Nucleus accumbens (tissue), 56 donors: ENCODE measurements around the gene DGUOK.
"Not testable (repeated sequence)": the region's sequence is repeated elsewhere in the genome, so short reads cannot be mapped to it uniquely, and the experiment has no call there.

Experiments used
- DNase-seq, 56 donors: peaks; one replicate each; lab custom pipeline; 2025; lab: John Stamatoyannopoulos, UW

DGUOK gene

DNA sequence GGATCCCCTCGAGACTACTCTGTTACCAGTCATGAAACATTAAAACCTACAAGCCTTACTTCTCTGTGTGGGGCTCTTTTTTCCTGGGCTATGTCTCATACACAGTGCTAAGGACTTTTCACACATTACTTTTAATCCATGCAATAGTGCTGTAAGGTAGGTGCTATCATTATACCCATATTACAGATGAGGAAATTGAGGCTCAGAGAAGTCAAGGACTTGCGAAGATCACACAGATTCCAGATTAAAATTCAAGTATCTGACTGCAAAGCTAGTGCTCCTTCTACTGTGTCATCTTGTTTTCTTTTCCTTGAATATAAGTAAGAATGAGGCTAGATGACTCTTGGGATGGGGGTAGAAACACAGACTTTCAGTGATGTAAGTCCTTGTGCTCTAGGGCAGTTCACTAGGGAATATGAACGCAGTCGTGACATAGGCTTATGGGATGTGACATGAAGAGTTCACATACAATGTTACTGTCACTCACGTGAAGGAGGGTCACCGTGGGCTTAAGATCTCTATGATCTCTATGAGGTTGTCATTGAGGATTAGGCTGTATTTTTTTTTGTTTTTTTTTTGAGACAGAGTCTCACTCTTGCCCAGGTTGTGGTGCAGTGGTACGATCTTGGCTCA lies 7.0 kb upstream of the DGUOK start:
- DNase-seq: no peak

DNA sequence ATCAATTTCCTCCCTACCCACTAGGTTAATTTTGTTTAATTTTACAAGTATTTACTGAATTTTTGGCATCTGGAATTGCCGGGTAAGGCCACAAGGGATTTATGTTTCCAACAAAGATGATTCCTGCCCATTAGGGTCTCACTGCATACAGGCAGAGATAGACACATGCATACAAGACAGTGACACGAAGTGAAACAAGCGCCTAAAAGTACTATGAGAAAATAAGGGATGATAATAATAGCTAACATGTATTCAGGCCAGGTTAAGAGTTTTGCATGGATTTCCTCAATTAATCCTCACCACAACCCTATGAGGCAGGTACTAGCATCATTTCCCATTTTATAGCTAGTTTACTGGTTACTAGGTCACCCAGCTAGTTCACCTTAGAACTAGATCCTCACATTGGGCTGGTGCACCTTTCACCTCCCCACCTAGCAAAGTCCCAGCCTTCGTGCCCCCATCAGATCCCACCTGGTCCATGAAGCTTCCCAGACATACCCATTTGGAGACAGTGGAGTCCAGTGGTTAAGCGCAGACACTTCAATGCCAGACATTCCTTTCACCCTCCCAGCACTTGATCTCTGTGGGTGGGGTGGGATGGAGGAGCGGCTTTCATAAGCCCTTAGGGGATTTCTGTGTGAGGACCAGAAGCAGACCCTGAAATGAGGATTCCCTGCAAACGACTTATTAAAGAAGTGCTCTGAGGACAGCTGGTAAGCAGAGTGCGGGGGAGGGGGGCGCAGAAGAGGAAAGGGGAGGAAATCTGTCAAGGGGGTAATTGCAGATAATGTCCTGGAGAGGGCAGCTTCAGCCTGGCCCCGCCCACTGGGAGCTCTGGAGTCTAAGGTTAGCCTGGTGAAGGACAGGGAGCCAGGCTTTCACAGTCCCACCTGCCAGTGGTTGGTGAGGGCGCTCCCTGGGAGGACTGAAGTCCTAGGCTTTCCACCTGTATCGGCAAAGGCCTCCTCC lies 5.8 kb upstream of the DGUOK start:
- no peak for DNase-seq

DNA sequence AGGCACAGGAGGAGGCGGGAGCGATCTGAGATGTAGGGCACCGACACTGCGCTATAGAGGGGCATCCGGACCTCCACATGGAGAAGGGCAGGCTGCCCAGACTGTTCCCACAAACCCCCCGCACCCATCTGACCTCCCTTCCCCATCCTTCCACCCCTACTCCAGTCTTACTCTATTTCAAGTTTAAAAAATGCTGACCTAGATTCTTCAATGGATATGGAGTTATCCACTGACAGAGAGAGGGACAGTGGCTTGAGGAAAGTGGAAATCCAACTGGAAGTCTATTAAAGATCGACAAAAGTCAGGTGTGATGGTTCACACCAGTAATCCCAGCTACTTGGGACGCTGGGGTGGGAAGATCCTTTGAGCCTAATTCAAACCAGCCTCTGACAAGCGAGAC lies 5.1 kb upstream of the DGUOK start:
- no peak for DNase-seq

DNA sequence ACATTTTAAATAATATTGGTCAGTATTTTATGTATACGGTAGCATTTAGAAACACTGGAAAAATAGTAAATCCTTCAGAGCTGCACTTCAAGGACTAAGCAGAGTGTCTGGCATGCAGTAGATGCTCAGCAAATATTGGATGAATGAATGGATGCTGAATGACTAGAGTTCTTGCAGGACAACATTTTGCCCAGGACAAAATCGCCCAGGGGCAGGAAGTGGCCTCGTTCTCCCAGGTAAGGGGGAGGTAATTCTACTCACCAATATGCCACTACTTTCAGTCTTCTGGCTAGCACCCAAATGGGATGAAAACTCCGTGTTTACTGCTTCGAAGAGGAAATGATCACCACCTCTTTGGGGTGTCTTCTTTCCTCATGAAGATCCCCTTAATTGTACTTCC lies 4.0 kb upstream of the DGUOK start:
- DNase-seq: no peak

DNA sequence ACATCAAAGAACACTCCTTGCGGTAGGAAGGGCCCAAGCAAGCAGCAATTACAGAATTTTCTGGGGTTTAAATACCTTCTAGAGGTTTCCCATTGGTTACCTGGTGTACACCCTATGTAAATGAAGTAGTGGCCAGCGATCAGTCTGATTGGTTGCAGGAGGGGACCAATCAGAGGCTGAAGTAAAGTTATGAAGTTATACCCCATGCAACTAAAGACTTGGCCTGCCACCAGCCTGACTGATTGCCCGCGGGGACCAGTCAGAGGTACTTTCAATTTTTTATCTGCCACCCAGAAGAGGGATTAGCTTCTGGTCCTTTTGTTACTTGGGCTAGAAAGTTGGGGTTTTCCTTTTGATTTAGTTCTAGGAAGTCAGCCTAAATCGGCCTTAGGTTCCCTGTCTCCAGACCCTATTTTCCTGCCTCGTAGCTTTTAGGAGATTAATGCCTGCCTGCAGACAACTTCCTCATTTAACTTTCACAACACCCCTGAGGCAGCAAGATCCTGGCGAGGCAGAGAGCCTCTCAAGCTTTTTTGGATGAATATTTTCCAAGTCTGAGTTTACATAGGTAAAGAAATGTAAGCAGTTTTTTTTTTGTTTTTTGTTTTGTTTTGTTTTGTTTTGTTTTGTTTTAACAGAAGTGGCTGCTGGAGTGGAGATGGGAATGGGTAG lies 1.5 kb upstream of the DGUOK start:
- no peak for DNase-seq

DNA sequence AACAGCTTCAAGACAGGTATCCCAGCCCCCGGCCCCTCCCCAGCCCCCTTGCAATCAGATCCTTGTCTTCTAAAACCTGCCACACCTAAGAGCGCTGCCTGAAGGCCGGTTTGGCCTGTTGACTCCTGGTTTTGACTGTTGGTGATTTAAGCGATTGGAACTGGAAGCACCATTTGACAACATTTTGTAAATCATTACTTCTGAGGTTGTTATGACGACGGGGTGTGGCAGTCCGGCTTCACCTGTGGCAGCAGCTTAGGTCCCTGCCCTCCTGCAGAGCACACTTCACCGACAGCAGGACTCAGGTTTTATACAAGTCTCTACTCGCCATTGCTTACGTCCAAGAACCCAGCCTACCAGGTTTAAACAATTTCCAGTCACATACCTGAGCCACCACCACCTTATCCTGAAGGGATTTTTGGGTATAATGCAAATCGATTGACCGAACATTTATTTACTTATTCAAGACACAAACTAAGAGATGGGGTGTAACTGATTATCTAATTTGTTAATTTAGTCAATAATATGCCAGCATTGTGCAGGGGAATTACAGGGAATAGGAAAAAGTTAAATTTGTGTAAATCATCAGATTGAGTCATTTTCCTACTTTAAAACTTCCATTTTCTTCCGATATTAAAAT lies 707 bp upstream of the DGUOK start:
- DNase-seq: no peak

DNA sequence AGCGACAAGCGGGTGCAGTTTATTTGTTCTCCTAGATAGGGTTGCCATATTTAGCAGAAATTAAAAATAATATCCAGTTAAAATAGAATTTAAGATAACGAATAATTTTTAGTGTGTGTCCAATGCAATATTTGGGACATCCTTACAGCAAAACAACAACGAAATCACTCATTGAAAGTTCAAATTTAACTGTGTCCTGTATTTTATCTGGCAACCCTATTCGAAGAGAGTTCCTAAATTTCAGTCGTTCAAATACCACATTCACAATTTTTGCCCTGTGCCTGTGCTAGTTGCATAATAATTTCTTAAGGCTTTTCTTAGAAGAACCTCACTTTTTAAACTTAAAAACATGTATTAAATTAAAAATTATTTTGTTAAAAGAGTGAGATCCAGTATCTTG lies 664 bp downstream of the DGUOK start:
- no peak for DNase-seq

DNA sequence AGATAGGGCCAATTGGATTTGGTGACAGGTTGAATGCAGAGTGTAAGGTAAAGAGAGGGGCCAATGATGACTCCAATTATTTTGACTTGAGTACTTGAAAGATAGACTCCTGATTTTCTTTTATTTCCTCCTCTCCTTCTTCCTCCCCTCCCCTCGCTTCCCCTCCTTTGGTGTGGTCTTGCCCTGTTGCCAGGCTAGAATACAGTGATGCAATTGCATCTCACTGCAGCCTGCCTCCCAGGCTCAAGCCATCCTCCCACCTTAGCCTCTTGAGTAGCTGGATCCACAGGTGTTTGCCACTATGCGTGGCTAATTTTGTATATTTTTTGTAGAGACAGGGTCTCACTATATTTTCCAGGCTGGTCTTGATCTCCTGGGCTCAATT lies 2.3 kb downstream of the DGUOK start:
- no peak for DNase-seq

DNA sequence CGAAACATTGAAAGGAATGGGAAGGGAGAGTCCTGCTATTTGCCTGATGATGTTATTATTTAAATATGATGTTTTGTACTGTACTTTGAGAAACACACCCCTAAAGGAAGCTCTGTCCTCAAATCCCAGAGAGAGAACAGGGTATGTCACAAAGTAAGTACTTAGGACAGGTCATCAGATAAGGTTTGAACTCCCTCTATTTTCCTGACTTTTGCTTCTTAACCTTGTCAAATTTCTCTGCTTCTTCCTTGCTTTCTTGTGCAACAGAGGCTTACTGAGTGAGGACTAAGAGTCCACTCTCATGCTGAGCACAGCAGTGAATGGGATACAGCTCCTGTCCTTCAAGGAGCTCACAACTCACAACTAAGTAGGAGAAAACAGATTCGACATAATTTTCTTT lies 3.7 kb downstream of the DGUOK start:
- no peak for DNase-seq

DNA sequence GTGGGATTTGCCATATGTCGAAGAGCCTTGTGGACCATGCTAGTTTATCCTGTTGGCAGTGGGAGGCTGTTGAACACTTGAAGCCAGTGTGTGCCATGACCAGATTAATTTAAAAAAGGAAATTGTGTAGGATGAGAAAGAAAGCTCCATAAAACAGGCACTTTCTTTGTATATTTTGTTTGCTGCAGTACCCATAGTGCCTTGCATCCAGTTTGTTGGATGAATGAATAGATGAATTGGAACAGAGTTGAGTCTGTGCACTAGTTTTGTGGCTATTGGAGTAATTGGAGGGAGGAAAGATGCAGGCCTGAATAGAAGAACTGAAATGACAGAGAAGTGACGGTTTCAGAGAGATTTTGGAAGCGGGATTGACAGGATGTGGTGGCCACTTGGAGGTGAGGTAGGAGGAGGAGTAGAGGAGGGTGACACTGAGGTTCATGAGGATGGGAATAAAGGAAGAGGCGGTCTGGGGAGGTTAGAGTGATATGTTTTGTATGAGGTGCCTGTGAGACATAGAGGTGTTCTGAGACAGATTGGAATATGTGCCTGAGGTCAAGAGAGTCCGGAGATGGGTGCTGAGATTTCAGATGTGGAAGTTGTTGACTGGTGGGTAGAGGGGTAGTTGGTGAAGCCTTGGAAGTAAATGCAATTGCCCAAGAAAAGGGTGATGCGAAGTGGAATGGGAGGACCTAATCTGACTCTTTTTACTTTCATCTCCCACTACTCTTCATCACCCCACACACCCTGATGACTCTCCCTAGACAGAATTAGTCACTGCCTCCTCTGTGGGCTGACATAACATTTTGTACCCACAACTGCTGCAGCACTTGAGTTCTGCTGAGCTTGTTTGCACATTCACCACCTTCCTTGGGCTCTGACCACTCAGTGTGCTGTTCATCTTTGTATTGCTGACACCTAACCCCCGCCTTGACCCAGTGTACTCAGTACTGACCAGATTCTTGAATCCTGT lies 5.1 kb downstream of the DGUOK start:
- DNase-seq: peak in 18 of 56 donors; percentile 8 to 55 (median 31)

DNA sequence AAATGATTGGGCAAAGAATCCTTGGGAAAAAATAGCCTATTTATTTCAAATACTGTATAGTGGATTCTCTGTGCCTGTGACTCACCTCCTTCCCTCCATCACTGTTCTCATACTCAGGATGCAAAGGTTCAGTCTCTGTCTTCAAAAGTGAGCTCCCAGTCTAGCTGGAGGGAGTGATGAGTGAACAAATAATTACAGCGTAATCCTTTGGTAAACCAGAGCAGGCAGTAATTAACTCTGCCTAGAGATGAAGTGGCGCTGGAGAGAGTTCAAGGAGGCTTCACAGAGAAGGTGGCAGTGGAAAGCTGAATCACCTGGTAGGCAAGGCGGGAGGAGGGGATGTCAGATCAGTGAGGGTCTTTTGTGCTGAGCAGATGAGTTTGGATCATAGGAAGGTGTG lies 6.5 kb downstream of the DGUOK start:
- DNase-seq: peak in 9 of 56 donors; percentile 8 to 51 (median 19)

DNA sequence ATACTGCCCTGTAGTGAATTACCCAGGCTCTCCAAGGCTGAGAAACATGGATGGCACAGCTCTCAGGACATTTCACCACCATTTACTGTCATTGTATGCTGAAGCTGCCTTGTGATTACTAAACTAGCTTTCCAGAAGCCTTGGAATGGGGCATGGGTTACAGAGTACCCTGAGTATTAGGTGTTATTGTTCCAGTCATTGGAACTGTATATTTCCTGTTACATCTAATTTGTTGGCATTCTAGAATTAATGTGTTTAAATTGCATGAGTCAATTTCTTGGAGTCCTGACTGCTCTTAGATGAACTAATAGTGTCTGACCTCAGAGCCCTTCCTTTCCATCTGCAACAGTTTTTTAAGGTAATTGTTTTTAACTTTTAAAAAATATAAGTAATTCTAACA lies 9.0 kb downstream of the DGUOK start:
- DNase-seq: no peak

DNA sequence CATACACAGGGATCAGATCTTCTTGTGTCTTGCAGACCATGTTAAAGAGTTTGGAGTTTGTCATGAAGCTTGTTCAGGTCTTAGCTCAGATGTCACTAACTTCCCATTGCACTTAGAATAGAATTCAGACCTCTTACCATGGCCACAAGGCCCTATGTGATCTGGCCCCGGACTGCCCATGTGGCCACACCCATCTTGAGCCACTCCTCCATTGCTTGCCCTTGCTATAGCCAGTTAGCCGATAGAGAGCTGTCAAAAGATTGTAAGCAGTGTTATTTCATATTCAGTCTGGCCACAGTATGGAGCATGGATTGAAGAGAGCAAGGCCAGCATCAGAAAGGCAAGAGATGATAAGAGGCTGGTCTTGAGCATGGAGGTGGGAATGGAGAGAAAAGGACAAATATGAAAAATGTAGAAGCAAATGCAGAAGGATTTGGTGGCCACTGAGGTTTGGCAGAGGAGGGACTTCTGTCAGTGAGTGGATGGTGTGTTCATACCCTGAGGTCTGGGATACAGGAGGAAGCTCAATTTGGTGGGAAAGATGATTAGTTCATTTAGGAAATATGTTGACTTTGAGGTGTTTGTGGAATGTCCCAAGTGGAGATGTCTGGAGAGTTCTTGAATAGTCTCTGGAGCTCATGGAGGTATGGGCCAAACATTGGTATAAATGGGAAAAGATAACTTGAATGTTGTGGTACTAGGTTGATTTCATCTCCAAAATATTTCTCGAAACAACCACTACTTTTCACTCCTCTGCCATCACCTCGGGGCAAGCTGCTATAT lies 10.6 kb downstream of the DGUOK start:
- no peak for DNase-seq

DNA sequence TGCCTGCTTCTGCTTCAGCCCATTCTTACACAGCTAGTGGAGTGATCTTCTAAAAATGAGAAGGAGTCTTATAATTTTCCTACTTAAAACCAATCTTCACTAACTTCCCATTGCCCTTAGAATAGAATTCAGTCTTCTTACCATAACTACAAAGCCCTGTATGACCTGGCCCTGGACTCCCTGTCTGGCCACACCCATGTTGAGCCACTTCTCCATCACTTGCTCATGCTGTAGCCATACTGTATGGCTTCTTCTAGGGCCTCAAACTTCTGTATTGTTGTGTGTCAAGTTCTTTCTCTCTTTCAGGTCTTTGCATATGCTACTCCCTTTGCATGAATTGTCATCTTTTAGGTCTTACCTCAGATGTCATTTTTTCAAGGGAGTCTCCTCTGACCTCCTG lies 11.2 kb downstream of the DGUOK start:
- DNase-seq: no peak

DNA sequence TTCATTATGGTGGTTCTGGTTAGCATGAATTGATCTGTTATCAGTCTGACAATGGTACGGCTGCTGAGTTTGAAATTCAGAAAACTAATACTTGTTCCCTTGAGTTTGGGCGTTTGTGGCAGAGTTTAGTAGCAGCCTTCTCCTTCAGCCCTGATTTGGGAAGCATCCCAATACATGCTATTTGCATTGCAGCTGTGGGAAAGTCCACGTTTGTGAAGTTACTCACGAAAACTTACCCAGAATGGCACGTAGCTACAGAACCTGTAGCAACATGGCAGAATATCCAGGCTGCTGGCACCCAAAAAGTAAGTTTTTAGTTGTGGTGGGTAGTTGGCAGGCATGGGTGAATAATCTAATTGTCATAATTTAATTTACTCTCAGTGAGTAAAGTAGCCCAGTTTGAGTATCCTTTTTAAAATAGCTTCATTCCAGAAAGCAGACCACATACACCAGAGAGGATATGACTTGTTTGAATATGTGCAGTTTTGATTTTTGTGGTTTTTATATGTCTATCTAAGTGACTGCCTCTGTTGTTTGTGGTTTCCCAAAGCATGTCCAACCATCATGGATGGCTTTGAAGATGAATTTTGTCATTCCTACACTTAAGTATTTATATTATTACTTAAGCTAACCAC lies 12.2 kb downstream of the DGUOK start:
- no peak for DNase-seq

DNA sequence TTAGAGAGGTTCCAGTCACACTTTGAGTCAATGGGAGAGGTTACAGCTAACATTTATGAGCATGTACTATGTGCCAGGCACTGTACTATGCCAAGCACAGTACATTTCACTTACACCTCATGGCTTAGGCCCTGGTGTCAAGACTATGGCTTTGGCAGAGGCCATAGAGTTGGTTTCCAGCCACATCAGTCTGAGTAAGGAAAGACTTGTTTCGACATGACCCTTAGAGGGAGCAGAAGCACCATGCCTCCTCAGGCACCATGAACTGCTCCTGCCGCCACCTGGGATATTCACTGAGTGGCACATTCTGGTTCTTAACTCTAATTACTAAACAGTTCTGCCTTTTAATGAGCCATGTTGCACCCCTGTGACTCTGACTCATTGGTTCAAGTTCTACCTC lies 12.7 kb downstream of the DGUOK start:
- peak in 2 of 56 donors; percentile 20 to 22 for DNase-seq

DNA sequence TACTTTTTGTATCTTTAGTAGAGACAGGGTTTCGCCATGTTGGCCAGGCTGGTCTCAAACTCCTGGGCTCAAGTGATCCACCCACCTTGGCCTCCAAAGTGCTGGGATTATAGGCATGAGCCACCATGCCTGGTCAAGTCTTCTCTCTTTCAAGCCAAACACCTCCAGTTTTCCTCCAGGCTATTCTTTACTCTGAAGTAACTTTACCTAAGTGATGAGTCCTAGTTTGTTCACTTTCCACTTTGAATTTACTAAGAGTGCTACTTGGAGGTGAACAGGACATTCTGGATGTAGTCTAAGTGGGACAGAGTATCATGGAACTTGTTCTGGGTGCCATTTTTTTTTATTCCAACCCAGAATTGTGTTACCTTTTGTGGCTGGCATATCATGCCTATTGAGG lies 13.4 kb downstream of the DGUOK start:
- DNase-seq: not testable (repeated sequence)

DNA sequence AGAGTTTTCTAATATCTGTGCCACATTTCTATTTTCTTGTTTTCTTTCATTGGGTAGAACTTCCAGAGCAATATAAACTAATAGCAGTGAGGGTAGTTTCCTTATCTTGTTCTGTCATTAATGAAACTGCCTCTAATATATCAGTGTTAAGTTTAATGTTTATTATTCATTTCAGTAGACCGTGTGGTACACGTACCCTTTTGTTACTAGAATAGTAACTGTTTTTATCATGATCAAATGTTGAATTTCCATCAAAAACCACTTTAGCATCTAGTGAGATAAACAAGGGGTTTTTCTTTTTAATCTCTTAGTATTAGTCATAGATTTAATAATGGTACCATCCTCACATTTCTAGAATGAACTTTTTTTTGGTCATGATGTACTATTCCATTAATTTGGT lies 16.0 kb downstream of the DGUOK start:
- no peak for DNase-seq

DNA sequence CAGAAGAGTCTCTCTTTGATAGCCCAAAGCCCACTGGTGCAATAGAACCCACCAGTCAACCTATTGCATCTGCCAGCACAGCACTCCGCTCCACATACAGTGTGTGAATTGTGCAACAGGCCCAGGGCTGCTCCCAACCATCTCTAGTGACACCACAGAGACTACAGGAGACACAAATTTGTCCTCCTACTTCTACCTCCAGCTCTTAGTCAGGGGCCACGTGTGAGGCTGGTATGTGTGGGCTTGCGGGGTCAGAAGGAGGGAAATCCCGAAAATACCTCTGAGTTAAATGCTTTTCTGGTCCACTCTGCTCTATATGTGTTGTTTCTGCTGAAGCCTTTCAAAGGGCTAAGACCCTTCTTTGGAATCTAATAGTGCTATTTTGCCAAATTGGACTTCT lies 18.0 kb downstream of the DGUOK start:
- no peak for DNase-seq
